Measurements from ENCODE around the gene NNT.
"Not testable (repeated sequence)": the region's sequence is repeated elsewhere in the genome, so short reads cannot be mapped to it uniquely, and the experiment has no call there.

The NNT gene

GRCh38 chr5:43663916-43664315 lies 60.9 kb downstream of the NNT start:
- in situ Hi-C loops (cut with MboI; ENCODE audit: low sequenced_read_pairs) = no loop called here

GRCh38 chr5:43664501-43665040 lies 61.6 kb downstream of the NNT start:
- in situ Hi-C loops (cut with MboI; ENCODE audit: low sequenced_read_pairs) = no loop called here

GRCh38 chr5:43665749-43666148 lies 62.8 kb downstream of the NNT start:
- in situ Hi-C loops (cut with MboI; ENCODE audit: low sequenced_read_pairs) = not testable (repeated sequence)

- in situ Hi-C loops (cut with MboI; ENCODE audit: low sequenced_read_pairs) = not testable (repeated sequence)
Observed at GRCh38 chr5:43666728-43667127, 63.7 kb downstream of the NNT start.

- in situ Hi-C loops (cut with MboI; ENCODE audit: low sequenced_read_pairs) = not testable (repeated sequence)
Observed at GRCh38 chr5:43667379-43667778, 64.4 kb downstream of the NNT start.

- in situ Hi-C loops (cut with MboI; ENCODE audit: low sequenced_read_pairs) = no loop called here
Observed at GRCh38 chr5:43674536-43674935, 71.6 kb downstream of the NNT start.

GRCh38 chr5:43675357-43675756 lies 72.4 kb downstream of the NNT start:
- in situ Hi-C loops (cut with MboI; ENCODE audit: low sequenced_read_pairs) = no loop called here

GRCh38 chr5:43676083-43676840 lies 73.3 kb downstream of the NNT start:
- in situ Hi-C loops (cut with MboI; ENCODE audit: low sequenced_read_pairs) = no loop called here

- in situ Hi-C loops (cut with MboI; ENCODE audit: low sequenced_read_pairs) = no loop called here
Observed at GRCh38 chr5:43677253-43677652, 74.3 kb downstream of the NNT start.

GRCh38 chr5:43679214-43679613 lies 76.2 kb downstream of the NNT start:
- in situ Hi-C loops (cut with MboI; ENCODE audit: low sequenced_read_pairs) = no loop called here

GRCh38 chr5:43680286-43680685 lies 77.3 kb downstream of the NNT start:
- in situ Hi-C loops (cut with MboI; ENCODE audit: low sequenced_read_pairs) = no loop called here

- in situ Hi-C loops (cut with MboI; ENCODE audit: low sequenced_read_pairs) = no loop called here
Observed at GRCh38 chr5:43683884-43684471, 81.0 kb downstream of the NNT start.

GRCh38 chr5:43685252-43685950 lies 82.4 kb downstream of the NNT start:
- in situ Hi-C loops (cut with MboI; ENCODE audit: low sequenced_read_pairs) = no loop called here

- in situ Hi-C loops (cut with MboI; ENCODE audit: low sequenced_read_pairs) = no loop called here
Observed at GRCh38 chr5:43687275-43687674, 84.3 kb downstream of the NNT start.

GRCh38 chr5:43691275-43691674 lies 88.3 kb downstream of the NNT start:
- in situ Hi-C loops (cut with MboI; ENCODE audit: low sequenced_read_pairs) = no loop called here

GRCh38 chr5:43691893-43692292 lies 88.9 kb downstream of the NNT start:
- in situ Hi-C loops (cut with MboI; ENCODE audit: low sequenced_read_pairs) = no loop called here

GRCh38 chr5:43693411-43693810 lies 90.4 kb downstream of the NNT start:
- in situ Hi-C loops (cut with MboI; ENCODE audit: low sequenced_read_pairs) = no loop called here

- in situ Hi-C loops (cut with MboI; ENCODE audit: low sequenced_read_pairs) = no loop called here
Observed at GRCh38 chr5:43694027-43694426, 91.0 kb downstream of the NNT start.

GRCh38 chr5:43696444-43696843 lies 93.5 kb downstream of the NNT start:
- in situ Hi-C loops (cut with MboI; ENCODE audit: low sequenced_read_pairs) = not testable (repeated sequence)

GRCh38 chr5:43699910-43700309 lies 96.9 kb downstream of the NNT start:
- in situ Hi-C loops (cut with MboI; ENCODE audit: low sequenced_read_pairs) = no loop called here

- in situ Hi-C loops (cut with MboI; ENCODE audit: low sequenced_read_pairs) = no loop called here
Observed at GRCh38 chr5:43700601-43701000, 97.6 kb downstream of the NNT start.

GRCh38 chr5:43701227-43701626 lies 98.2 kb downstream of the NNT start:
- in situ Hi-C loops (cut with MboI; ENCODE audit: low sequenced_read_pairs) = no loop called here
